ENCODE results near the gene MRPL48.

The MRPL48 gene

GRCh38 chr11:73893041-73893440, 105.4 kb downstream of the MRPL48 start:
- DNase-seq (ENCODE audit: low read depth): no peak

GRCh38 chr11:73894725-73895335, 107.2 kb downstream of the MRPL48 start:
- no peak for DNase-seq (ENCODE audit: low read depth)

- DNase-seq (ENCODE audit: low read depth): no peak
Measured at GRCh38 chr11:73902303-73902702, 114.6 kb downstream of the MRPL48 start.

- no peak for DNase-seq (ENCODE audit: low read depth)
Measured at GRCh38 chr11:73907191-73907590, 119.5 kb downstream of the MRPL48 start.

GRCh38 chr11:73912026-73912425, 124.4 kb downstream of the MRPL48 start:
- DNase-seq (ENCODE audit: low read depth): no peak

GRCh38 chr11:73913472-73913871, 125.8 kb downstream of the MRPL48 start:
- DNase-seq (ENCODE audit: low read depth): no peak

GRCh38 chr11:73914284-73914683, 126.6 kb downstream of the MRPL48 start:
- no peak for DNase-seq (ENCODE audit: low read depth)

Data from T follicular helper cell (primary cell).